NCI-H446 (cell line): ENCODE data around the gene RAB20.
"Not testable (repeated sequence)": the region's sequence is repeated elsewhere in the genome, so short reads cannot be mapped to it uniquely, and the experiment has no call there.

Experiments used
- DNase-seq, 2 experiments: peaks; one replicate each; lab custom pipeline; 2025; lab: John Stamatoyannopoulos, UW

Gene RAB20

GRCh38 chr13:110554946-110555345 is 6.6 kb downstream of the RAB20 start:
- no peak for DNase-seq

- DNase-seq, result no peak
These were observed 7.2 kb downstream of the RAB20 start for GRCh38 chr13:110554227-110554836.

- no peak for DNase-seq
These were observed 8.1 kb downstream of the RAB20 start for GRCh38 chr13:110553417-110553816.

- DNase-seq, result no peak
These were observed 8.8 kb downstream of the RAB20 start for GRCh38 chr13:110552767-110553166.

- DNase-seq, result no peak
These were observed 10.2 kb downstream of the RAB20 start for GRCh38 chr13:110551284-110551683.

- no peak for DNase-seq
These were observed 11.7 kb downstream of the RAB20 start for GRCh38 chr13:110549795-110550160.

- DNase-seq, result no peak
These were observed 12.4 kb downstream of the RAB20 start for GRCh38 chr13:110548891-110549794.

- DNase-seq, result no peak
These were observed 14.6 kb downstream of the RAB20 start for GRCh38 chr13:110546926-110547325.

- no peak for DNase-seq
These were observed 15.1 kb downstream of the RAB20 start for GRCh38 chr13:110546378-110546777.

GRCh38 chr13:110542169-110542796 is 19.2 kb downstream of the RAB20 start:
- DNase-seq, result no peak

- DNase-seq, result no peak
These were observed 20.0 kb downstream of the RAB20 start for GRCh38 chr13:110541526-110541920.

- no peak for DNase-seq
These were observed 20.5 kb downstream of the RAB20 start for GRCh38 chr13:110540871-110541525.

- no peak for DNase-seq
These were observed 21.6 kb downstream of the RAB20 start for GRCh38 chr13:110539894-110540293.

GRCh38 chr13:110538632-110539031 is 22.9 kb downstream of the RAB20 start:
- DNase-seq, result no peak

GRCh38 chr13:110536006-110536693 is 25.4 kb downstream of the RAB20 start:
- DNase-seq, result no peak

GRCh38 chr13:110535526-110535925 is 26.0 kb downstream of the RAB20 start:
- DNase-seq, result no peak

- no peak for DNase-seq
These were observed 27.5 kb downstream of the RAB20 start for GRCh38 chr13:110533771-110534670.

GRCh38 chr13:110532258-110532657 is 29.3 kb downstream of the RAB20 start:
- DNase-seq, result not testable (repeated sequence)

GRCh38 chr13:110531671-110532083 is 29.8 kb downstream of the RAB20 start:
- DNase-seq, result no peak

- no peak for DNase-seq
These were observed 30.4 kb downstream of the RAB20 start for GRCh38 chr13:110531100-110531499.
